GM12878 (cell line): ENCODE data around the gene TTC16.

Experiments used
- ATF3 ChIP-seq: IDR thresholded peaks from 2 replicates; pipeline ENCODE4 v1.6.1; 2011; ENCODE audit warnings: low read depth, mild to moderate bottlenecking, low read length, moderate library complexity, borderline replicate concordance; ENCODE audit errors: extremely low read depth
- CTCF ChIP-seq, 3 experiments: IDR thresholded peaks in 2 of 3; conservative IDR thresholded peaks in 1 of 3; 2 replicates each; pipeline ENCODE4 v1.5.1; 2011; ENCODE audit warnings: low read depth in 3 of 3, low read length in 3 of 3, mild to moderate bottlenecking in 3 of 3, control low read depth in 2 of 3, moderate library complexity in 2 of 3, inconsistent platforms in 1 of 3, mixed read lengths in 1 of 3; ENCODE audit not compliant: control insufficient read depth in 2 of 3, insufficient read depth in 1 of 3; ENCODE audit errors: extremely low read depth in 1 of 3

DNA sequence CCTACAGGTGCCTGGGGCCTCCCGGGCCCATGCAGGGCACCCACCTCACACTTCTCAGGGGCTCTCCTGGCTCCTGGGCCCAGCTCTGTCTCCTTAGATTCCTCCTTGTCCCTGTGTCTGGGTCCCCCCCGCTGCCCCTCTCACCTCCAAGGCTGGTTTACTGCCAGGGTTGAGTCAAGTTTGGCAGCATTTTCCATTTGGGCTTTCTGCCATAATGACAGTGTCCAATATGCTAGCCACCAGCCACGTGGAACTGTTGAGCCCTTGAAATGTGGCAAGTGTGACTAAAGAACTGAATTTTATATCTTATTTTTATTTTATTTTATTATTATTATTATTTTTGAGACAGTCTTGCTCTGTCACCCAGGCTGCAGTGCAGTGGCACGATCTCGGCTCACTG lies 1.9 kb downstream of the TTC16 start:
- TF ChIP-seq CTCF (IDR thresholded peaks at IDR 0.05 in 2 of 3, conservative IDR thresholded peaks at IDR 0.05 in 1 of 3; ENCODE audit: control insufficient read depth in 2 of 3, extremely low read depth in 1 of 3, insufficient read depth in 1 of 3, low read depth in 3 of 3, low read length in 3 of 3) (no peak), ATF3 (no peak)
